ENCODE results near the gene PLK5.
"Not testable (repeated sequence)": the region's sequence is repeated elsewhere in the genome, so short reads cannot be mapped to it uniquely, and the experiment has no call there.

The PLK5 gene

GRCh38 chr19:1525343-1525742 lies 1.5 kb downstream of the PLK5 start:
- DNase-seq (ENCODE audit: low spot score), result no peak

DNA sequence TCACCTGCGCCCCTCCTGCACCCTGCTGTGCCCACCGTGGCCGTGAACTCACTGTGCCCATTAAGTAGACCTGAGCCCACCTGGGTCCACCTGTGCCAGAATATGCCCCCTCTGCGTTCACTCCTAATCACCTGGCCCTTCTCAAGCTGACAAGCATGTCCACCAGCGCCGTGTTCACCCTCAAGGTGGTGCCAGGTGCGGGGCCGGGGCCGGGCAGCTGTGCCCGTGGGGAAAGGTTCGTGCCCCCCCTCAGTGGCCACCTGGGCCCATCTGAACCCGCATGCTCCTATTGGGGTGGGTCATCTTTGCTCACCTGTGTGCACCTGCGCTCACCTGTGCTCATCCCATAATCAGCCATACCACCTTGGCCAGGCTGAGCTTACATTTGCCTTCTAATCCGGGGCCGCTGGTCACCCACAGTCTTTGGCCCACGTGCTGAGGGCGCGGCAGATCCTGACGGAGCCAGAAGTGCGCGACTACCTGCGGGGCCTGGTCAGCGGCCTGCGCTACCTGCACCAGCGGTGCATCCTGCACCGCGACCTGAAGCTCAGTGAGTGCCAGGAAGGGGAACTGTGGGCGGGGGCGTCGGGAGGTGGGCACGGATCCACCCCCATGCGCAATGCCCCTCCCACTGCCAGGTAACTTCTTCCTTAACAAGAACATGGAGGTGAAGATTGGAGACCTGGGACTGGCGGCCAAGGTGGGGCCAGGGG lies 2.3 kb downstream of the PLK5 start:
- no peak for DNase-seq (ENCODE audit: low spot score)

DNA sequence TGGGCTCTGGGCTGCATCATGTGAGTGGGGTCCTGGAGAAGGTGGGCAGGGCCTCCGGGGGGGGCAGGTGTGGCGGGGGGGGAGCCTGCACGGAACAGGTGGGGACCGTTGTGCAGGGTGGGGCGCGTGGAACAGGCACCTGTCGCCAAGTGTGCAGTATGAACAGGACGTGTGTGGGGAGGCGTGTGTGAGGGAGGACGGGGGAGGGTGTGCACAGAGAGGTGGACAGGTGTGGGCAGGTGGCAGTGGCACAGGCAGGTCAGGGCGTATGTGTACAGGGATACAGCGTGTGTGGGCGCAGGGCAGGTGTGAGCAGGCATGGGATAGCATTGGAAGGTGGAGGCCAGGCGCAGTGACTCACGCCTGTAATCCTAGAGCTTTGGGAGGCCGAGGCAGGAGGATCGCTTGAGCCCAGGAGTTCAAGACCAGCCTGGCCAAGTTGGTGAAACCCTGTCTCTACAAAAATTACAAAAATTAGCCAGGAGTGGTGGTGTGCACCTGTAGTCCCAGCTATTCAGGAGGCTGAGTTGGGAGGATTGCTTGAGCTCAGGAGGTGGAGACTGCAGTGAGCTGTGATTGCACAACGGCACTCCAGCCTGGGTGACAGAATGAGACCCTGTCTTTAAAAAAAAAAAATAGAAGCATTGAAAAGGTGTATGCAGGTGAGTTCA lies 3.2 kb downstream of the PLK5 start:
- DNase-seq (ENCODE audit: low spot score), result no peak

DNA sequence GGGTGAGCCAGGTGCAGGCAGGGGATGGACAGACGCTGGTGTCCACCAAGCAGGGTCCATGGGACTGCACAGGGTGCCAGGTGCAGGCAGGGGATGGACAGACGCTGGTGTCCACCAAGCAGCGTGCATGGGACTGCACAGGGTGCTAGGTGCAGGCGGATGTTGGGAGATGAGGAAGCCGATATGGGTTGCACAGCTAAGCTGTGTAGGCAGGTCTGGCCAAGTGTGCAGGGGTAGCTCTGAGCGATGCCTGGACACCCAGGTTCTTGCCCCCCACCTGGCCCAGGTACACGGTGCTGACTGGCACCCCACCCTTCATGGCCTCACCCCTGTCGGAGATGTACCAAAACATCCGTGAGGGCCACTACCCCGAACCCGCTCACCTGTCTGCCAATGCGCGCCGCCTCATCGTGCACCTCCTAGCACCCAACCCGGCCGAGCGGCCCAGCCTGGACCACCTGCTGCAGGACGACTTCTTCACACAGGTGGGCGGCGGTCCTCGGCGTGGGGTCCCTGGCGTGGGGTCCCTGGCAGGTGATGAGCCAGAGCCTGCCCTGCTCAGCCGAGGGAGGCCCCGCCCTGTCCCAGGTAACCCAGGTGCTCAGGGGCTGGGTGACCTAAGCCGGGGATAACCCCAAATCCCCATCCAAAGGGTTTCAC lies 3.9 kb downstream of the PLK5 start:
- no peak for DNase-seq (ENCODE audit: low spot score)

DNA sequence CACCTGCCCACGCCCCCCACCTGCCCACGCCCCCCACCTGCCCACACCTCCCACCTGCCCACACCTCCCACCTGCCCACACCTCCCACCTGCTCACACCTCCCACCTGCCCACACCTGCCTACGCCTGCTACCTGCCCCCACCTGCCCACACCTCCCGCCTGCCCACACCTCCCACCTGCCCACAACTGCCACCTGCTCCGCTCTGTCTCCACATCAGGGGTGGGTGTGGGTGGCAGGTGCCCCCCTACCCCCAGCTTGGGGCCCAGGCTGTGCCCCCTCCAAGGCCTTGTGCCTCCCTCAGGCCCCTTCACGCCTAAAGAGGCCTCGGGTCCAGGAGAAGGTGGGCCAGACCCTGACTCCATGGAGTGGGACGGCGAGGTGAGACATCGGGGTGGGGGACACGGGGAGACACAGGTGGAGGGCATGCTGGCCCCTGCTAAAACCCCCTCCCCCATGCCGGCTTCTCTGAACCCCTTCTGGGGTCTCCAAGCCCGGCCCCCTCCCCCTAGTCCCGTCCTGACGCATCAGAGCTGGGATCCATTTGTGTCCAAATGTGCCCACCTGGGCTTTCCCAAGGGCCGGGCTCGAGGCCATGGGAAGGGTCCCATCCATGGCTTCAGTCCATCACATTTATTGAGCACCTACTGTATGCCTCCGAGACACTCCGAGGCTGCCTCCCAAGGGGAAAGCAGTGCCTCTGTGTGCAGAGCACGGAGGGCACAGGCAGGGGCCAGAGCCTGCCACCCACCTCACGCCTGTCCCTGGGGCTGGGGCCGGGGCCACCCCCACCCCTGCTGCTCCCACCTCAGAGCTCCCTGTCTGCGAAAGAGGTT lies 4.9 kb downstream of the PLK5 start:
- DNase-seq (ENCODE audit: low spot score), result no peak

- no peak for DNase-seq (ENCODE audit: low spot score)
These were observed 5.5 kb downstream of the PLK5 start for GRCh38 chr19:1529430-1529816.

GRCh38 chr19:1530856-1531255 lies 7.0 kb downstream of the PLK5 start:
- not testable (repeated sequence) for DNase-seq (ENCODE audit: low spot score)

GRCh38 chr19:1531587-1531986 lies 7.7 kb downstream of the PLK5 start:
- DNase-seq (ENCODE audit: low spot score), result no peak

DNA sequence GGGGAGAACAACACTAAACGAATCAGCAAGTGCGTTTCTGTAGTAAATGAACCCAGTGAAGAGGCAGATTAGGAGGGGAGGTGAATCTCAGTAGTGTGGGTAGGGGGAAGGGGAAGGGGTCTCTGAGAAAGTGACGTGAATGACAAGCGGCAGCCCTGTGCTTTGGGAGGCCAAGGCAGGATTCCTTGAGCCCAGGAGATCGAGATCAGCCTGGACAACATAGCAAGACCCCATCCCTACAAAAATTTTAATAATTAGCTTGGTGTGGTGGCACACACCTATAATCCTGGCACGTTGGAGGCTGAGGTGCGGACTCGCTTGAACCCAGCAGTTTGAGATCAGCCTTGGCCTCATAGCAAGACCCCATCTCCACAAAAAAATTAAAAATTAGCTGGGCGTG lies 8.1 kb downstream of the PLK5 start:
- no peak for DNase-seq (ENCODE audit: low spot score)

DNA sequence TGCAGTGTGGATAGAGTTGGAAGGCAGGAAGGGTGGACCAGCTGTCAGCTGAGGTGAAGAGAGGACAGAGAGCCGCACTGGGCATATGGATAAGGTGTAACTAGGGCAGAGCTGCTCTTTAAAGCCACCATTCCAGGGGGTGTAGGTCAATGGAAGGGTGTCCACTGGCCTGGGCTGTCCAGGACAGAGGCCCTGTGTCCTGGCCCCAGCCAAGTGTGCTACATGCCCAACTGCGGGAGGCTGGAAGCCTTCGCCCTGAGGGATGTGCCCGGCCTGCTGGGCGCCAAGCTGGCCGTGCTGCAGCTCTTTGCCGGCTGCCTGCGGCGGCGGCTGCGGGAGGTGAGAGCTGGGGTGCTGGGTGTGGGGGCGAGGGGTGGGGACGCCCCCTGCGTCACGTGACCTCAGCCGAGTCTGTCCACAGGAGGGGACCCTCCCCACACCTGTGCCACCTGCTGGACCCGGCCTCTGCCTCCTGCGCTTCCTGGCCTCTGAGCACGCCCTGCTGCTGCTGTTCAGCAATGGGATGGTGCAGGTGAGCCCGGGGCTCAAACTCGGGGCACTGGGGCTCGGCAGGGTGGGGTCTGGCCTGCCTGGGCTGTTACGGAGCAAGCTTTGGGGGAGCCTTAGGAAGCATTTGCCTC lies 9.8 kb downstream of the PLK5 start:
- no peak for DNase-seq (ENCODE audit: low spot score)

GRCh38 chr19:1534972-1535371 lies 11.1 kb downstream of the PLK5 start:
- no peak for DNase-seq (ENCODE audit: low spot score)

- not testable (repeated sequence) for DNase-seq (ENCODE audit: low spot score)
These were observed 11.8 kb downstream of the PLK5 start for GRCh38 chr19:1535699-1536098.

DNA sequence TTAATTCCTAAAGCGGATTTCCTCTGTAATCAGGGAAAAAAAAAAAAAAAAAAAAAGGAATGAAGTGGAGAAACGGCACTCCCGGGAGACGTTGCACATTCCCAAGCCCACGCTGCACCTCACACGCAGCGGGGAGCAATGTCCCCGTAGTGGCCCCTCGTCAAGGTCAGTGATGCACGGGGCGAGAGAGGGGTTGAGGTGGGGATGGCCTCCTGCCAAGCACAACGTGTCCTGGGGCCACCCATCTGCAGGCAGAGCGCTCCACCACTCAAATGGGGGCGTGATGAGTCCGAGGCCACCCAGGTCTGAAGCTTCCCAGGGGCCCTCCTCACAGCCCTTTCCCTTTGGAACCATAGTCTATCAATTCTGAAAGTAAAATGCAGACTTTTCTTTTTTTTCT lies 15.1 kb downstream of the PLK5 start:
- no peak for DNase-seq (ENCODE audit: low spot score)

GRCh38 chr19:1539749-1540148 lies 15.9 kb downstream of the PLK5 start:
- DNase-seq (ENCODE audit: low spot score), result not testable (repeated sequence)

DNA sequence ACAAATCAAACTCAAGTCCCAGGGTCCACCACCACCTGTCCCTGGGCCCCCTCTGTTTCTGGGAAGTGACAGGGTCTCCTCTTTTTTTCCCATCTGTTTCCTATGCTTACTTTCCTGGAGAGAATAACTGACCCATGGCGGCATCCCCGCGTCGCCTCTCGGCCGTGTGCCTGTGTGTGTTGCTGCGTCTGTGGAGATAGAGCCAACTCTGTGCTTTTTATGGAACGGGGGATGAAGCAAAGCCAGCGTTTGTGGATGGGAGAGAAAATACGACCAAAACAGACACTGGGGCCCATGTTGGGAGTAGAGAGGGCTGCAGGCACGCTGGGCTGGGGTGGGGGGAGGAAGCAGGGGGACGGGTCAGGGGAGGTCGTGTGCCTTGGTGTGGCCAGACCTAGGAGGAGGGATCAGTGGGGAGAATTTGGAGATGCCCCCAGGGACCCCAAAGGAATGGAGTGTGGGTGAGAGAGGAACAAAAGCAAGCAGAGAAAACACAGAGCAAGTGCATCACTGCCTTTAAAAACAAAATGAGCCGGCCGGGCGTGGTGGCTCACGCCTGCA lies 16.6 kb downstream of the PLK5 start:
- no peak for DNase-seq (ENCODE audit: low spot score)

DNA sequence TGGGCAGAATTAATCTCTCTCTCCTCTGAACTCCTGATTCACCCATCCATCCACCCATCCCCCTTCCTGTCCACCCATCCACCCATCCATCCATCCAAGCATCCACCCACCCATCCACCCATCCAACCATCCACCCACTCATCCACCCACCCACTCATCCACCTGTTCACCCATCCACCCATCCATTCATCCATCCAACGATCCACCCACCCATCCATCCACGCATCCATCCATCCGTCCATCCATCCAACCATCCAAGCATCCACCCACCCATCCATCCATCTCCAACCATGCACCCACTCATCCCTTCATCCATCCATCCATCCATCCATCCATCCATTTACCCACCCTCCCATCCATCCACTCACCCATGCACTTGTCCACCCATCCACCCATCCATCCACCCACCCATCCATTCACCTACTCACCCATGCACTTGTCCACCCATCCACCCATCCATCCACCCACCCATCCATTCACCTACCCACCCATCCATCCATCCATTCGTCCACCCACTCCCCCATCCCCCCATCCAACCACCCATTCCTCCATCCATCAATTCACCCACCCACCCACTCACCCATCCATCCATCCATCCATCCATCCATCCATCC lies 25.6 kb downstream of the PLK5 start:
- no peak for DNase-seq (ENCODE audit: low spot score)

- no peak for DNase-seq (ENCODE audit: low spot score)
These were observed 27.5 kb downstream of the PLK5 start for GRCh38 chr19:1551068-1552040.

DNA sequence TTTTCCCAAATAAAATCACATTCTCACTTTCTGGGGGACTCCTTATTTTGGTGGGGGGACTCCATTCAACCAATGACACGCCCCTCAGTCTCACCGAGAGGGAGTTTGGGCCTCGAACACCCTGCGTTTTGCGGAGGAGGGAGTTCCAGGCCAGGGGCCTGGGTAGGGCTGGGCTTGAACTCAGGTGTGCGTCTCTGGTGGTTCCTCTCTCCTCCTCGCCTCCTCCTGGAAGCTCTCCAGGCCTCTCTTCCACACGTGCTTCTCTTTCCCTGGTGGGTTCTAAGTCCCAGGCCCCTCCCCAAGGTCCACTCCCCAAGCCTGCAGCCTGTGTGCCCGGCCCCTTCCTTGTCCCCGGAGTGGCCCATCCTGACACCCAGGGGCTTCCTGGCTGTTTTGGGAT lies 29.5 kb downstream of the PLK5 start:
- DNase-seq (ENCODE audit: low spot score), result no peak

GRCh38 chr19:1554968-1555367 lies 31.1 kb downstream of the PLK5 start:
- DNase-seq (ENCODE audit: low spot score), result no peak

Data from SK-N-DZ (cell line).